HG03039 (cell line): Measurements from ENCODE around the gene PLCD1.

Experiments
- ATAC-seq: cut with Tn5 transposase; IDR thresholded peaks from one replicate; pipeline ENCODE4 v1.9.1; 2021; ENCODE audit warnings: mild to moderate bottlenecking, moderate library complexity; ENCODE audit not compliant: unreplicated experiment

The PLCD1 gene

DNA sequence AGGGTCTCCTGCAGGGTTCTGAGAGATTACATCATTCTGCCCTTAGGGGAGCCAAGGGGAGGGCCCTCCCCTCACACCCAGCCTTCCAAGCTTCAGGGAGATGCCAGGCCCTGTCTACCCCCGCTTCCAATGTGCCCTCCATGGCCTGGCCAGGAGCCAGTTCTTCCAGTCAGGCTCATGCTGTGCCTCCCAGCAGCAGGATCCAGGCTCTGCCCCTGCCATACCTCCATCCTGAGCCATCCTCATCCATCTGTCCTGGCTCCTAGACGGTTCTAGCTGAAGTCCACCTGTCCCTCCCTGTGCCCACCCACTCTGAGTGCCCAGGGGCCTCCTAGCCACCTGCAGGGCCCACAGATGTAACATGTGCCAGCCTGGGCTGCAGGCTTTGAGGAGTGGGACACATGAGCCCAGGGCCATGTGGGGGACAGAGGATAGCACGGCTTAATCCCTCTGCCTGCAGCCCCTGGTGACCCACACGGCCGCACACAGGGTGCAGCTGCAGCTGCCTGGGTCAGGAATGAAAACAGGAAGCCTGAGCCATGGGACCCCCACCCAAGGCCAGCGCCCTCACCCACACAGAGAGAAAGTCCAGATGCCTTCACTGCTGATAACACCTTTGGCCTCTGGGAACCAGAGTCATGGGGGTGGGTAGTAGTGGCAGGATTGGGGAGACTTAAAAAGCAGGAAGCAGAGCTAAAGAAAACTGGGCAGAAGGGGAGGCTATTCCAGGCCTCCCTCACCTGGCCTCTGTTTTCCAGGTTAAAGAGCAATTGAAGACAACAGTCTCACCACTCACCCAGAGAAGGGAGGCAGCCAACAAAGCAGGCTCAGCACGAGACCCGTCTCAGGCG lies 11.8 kb downstream of the PLCD1 start:
- ATAC-seq = no peak

- no peak for ATAC-seq
Observed at GRCh38 chr3:38016847-38017444, 12.5 kb downstream of the PLCD1 start.

- no peak for ATAC-seq
Observed at GRCh38 chr3:38016410-38016809, 13.0 kb downstream of the PLCD1 start.

DNA sequence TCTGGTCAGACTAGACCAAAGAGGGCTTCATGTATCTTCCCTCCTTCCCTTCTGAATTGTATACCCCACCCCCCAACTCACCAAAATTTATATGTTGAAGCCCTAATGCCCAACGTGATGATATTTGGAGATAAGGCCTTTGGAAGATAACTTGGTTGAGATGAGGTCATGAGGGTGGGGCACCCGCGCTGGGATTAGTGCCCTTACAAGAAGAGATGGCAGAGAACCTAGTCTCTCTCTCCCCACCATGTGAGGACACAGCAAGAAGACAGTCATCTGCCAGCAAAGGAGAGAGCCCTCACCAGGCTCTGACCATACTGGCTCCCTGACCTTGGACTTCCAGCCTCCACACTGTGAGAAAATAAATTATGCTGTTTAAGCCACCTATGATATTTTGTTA lies 13.5 kb downstream of the PLCD1 start:
- ATAC-seq = no peak

DNA sequence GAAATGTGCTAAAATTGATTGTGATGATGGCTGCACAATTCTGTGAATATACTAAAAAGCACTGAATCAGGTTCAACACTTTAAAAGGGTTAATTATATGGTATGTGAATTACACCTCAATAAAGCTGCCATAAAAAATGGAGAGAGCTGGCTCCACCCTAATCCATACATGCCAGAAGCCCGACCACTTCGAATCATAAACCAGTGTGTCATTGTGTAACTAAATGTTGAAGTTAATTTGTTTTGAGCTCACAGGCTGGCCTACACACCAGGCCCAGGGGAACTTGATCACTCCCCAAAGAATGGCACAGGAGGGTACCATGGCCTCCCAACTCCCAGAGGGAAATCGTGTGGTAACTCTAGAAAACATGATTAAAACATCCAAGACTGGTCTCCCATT lies 14.0 kb downstream of the PLCD1 start:
- no peak for ATAC-seq

DNA sequence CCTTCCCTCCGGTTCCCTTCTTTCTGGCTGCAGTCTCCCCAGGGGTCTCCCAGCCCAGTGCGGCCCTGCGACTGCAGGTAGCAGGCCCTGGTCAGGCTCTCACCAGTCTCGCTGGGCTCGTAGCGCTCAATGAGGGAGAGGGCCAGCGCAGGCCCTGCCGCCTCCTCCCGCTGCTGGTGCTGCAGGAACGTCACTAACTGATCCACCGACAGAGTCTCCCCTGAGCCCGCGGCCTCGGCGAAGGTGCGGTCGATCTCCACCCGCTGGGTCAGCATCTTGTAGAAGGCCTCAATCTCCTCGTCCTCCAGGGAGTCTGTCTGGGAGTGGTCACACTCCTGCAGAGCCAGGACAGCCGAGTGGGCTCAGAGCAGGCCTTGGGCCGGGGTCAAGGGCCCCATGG lies 18.3 kb downstream of the PLCD1 start:
- no peak for ATAC-seq

DNA sequence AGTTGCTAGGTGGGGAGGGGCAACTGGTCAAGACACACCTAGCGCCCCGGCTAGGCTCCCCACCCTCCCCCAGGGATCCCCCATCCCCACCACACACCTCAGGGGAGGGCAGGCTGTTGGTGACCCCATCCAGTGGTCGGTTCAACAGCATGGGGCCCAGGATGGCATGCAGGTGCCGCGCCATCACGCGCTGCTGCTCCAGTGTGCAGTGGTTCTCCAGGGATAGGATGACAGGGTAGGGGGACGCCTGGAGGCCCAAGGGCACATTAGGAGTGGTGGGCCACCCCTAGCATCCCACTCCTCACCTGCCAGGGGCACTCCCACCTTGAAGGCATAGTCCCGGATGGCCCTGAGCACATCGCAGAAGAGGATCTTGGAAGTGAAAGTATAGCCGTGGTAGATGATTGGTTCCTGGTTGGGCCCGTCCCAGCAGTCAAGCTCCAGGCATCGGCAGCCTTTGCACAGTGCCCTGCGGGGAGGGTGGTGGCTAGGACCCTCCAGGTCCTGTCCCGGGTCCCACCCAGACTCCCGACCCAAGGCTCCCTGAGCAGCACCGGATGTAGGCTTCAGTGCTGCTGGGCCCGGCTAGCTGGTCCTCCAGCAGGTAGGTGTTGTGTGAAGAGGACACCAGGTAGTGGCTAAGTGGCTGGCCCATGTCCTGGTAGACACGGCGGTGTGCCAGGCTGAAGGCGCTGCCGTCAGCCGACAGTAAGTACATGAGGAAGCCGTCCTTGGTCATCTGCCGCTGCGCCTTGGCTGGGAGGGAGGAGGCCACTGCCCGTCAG lies 19.4 kb downstream of the PLCD1 start:
- no peak for ATAC-seq

- no peak for ATAC-seq
Observed at GRCh38 chr3:38008971-38009580, 20.4 kb downstream of the PLCD1 start.

DNA sequence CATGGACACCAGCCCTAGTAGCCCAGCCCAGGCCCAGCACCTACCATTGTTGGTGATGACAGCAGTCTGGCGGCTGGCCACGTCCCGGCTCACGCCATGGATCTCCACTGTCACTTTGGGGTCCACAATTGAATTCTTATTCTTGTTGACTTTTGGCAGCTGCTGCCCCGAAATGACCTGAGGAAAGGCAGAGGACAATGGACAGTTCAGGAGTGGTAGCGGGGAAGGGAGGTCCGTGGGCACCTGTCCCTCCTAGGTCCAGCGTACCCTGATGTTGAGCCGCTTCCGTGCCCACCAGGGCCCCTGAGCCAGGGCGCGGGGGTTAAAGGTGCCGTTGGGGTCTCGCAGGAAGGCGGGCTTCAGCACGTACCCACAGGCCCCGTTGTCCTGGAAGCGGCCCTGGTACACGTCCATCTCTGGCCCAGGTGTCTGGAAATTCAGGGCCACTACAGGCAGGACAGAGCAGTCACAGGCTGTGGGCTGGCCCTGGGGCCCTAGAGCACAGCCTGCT lies 21.2 kb downstream of the PLCD1 start:
- no peak for ATAC-seq

GRCh38 chr3:38007754-38008090 lies 21.7 kb downstream of the PLCD1 start:
- ATAC-seq = no peak

DNA sequence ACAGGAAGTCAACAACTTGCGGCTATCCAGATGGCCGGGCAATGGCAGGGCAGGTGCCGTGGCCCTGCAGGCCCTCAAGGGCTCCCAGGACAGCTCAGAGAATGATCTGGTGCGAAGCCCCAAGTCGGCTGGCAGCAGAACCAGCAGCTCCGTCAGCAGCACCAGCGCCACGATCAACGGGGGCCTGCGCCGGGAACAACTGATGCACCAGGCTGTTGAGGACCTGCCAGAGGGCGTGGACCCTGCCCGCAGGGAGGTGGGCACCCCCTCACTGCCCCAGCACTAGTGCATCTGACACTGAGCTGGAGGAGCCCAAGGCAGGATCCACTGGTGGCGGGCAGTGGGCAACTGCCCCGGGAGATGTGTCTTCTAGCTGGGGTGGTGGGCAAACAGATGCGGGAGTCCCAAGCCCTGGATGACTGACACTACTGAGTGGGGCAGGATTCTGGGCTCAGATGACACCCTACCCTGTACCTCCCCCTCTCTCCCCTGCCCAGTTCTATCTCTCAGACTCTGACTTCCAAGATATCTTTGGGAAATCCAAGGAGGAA lies 22.9 kb downstream of the PLCD1 start:
- ATAC-seq = no peak

DNA sequence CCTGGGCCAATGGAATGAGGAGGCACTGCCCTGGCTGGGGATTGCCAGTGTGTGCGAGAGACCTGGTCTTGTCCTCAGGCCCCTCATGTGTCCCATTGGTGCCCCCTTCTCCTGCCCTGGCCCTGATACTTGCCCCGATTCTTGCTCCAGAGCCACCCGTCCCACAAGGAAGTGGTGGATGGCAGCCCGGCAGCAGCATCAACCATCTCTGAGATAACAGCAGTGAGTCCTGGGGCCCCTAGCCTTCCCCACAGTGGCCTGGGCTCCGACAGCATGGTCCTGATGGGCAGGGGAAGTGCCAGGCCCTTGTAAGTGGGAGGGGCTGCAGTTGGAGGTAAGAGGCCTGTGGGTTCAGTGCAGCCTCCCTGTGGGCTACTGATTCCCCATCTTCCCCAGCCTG lies 23.4 kb downstream of the PLCD1 start:
- no peak for ATAC-seq

DNA sequence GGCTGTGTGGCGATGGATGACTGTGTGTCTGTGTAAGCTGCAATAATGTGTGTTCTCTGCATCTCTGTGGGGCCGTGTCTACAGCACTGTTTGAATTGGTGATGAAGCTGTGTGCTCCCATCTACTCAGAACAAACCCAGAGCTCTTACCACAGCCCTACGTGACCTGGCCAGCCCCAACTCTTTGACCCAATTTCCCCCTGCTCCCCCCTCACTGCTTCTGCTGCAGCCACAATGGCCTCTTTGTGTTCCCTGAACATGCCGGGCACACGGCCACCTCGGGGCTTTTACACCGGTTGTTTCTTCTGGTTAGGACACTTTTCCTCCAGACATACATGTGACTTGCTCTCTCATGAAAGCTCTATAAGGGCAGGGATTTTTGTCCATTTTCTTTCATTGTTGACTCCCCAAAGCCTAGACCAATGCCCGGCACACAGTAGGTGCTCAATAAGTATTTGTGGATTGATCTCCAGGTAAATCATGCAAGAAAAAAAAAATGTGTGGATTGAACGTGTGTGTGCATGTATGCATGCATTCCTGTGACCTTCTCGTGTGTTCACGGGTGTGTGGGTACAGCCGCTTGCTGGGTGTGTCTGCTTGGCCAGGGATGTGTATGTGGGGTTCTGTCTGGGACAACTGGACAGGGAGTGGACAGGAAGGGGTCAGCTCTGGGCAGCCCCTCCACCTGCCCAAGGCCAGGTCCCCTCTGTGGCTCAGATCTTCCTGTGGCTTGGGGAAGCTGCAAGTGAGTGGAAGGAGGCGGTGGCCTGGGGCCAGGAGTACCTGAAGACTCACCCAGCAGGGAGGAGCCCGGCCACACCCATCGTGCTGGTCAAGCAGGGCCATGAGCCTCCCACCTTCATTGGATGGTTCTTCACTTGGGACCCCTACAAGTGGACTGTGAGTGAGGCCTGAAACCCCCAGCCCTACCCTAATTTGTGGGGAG lies 24.1 kb downstream of the PLCD1 start:
- no peak for ATAC-seq

DNA sequence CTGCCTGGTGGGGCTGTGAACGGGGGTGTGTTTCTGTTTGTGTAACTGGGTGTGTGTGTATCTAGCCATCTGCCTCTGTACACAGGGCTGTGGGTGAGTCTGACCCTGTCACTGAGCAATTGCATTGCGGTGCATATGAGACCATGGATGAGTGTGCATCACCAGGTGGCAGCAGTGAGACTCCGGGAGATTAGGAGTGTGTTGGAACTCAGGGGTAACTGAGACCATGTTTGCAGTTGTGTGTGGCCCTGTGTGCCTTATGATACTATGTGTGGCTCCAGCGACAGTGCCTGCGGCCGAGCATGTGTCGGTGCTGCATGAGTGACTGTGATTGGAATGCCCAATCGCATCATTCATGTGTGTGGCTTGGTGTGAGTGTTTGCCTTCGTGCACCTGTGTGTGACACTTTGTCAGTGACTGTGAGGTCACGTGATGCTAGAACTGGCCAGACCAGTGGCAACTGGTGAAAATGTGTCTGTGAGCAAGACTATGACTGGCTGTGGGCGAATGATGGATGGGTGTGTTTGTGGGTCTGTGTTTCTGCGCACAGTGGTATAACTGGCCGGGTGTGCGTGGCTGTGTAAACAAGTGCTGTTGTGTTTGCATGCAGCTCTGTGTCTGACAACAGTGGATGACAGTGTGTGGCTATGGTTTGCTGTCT lies 24.9 kb downstream of the PLCD1 start:
- ATAC-seq = no peak

- ATAC-seq = no peak
Observed at GRCh38 chr3:38003817-38004414, 25.5 kb downstream of the PLCD1 start.

GRCh38 chr3:38003371-38003816 lies 26.0 kb downstream of the PLCD1 start:
- ATAC-seq = no peak

- no peak for ATAC-seq
Observed at GRCh38 chr3:38002940-38003339, 26.5 kb downstream of the PLCD1 start.

DNA sequence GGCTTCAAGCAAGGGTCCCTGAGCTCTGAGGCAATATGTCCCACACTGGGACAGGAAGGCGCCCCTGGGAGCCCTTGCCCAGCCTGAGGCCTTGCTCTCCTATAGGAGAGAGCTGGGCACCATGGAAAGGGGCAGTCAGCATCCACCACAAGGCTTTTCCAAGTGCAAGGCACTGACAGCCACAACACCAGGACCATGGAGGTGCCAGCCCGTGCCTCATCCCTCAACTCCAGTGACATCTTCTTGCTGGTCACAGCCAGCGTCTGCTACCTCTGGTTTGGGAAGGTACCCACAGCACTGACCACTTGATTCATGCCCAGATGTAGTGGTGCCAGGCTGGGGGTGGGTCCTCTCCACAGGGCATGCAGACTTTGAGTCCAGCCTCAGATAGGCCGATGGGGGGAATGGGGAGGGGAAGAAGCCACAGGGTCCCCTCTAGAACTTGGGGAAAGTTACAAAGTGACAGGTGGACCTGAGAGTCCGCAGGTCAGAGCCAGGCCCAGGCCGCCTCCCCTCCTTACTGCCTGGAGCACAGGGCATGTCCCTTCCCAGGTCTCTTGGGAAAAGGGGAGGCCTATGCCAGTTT lies 27.1 kb downstream of the PLCD1 start:
- ATAC-seq = no peak
